SK-N-SH (cell line): ENCODE data around the gene GRB2. TPM values are rescaled to one million over a fixed set of nuclear protein-coding genes. Genes with fewer than 3 reads are reported as not detected.

Source experiments
- CTCF ChIA-PET: fragments of 300-600, 350-600 bp; formaldehyde crosslinking; extraction: SDS; loops from one replicate; lab custom pipeline; 2021; lab: Yijun Ruan, JAX
- POLR2A ChIA-PET: fragments of 350-600 bp; sonication (Branson Sonifier 250); formaldehyde crosslinking; extraction: SDS; loops from one replicate; lab custom pipeline; 2020; ENCODE audit warnings: antibody characterized with exemption, inconsistent platforms; lab: Yijun Ruan, JAX
- DNase-seq: peaks from one replicate; pipeline ENCODE4 v3.0.0; 2012
- H2AFZ ChIP-seq: fragments of 200-600 bp; sonication (generic); 2 replicates; pipeline ENCODE4 v1.8.1; 2016; ENCODE audit warnings: antibody characterized with exemption, mild to moderate bottlenecking, low read depth
- H3F3A ChIP-seq: fragments of 200-600 bp; sonication (generic); replicated peaks from 2 replicates; pipeline ENCODE3; 2016; ENCODE audit warnings: antibody characterized with exemption, mild to moderate bottlenecking; ENCODE audit not compliant: insufficient read depth
- H3K27ac ChIP-seq, 2 experiments: fragments of 200-500 bp in 1 of 2; fragments of 200-600 bp in 1 of 2; sonication (Bioruptor generic) in 1 of 2; sonication (generic), shearing (Covaris generic) in 1 of 2; 2 replicates each; pipeline versions ENCODE4 v1.5.1 to v1.6.1; 2014 to 2016; ENCODE audit warnings: low read depth in 2 of 2, inconsistent platforms in 1 of 2, low read length in 1 of 2, mild to moderate bottlenecking in 1 of 2, mixed read lengths in 1 of 2
- H3K27me3 ChIP-seq: fragments of 200-600 bp; sonication (generic), shearing (Covaris generic); 2 replicates; pipeline ENCODE4 v1.6.1; 2016; ENCODE audit warnings: mixed run types; ENCODE audit not compliant: insufficient read depth
- H3K36me3 ChIP-seq, 2 experiments: fragments of 200-500 bp in 1 of 2; fragments of 200-600 bp in 1 of 2; sonication (Bioruptor generic) in 1 of 2; sonication (generic) in 1 of 2; replicated peaks in 1 of 2; 2 replicates each; pipeline versions ENCODE3 to v1.5.1; 2014 to 2016; ENCODE audit warnings: low read length in 1 of 2, mild to moderate bottlenecking in 1 of 2; ENCODE audit not compliant: insufficient read depth in 2 of 2, control insufficient read depth in 1 of 2
- H3K4me1 ChIP-seq, 2 experiments: fragments of 200-500 bp in 1 of 2; fragments of 200-600 bp in 1 of 2; sonication (Bioruptor generic) in 1 of 2; sonication (generic), shearing (Covaris generic) in 1 of 2; 2 replicates each; pipeline versions ENCODE4 v1.5.1 to v1.6.1; 2014 to 2016; ENCODE audit warnings: low read depth in 1 of 2, low read length in 1 of 2, mixed run types in 1 of 2; ENCODE audit not compliant: insufficient read depth in 2 of 2, control insufficient read depth in 1 of 2
- H3K4me2 ChIP-seq: fragments of 200-600 bp; sonication (generic), shearing (Covaris generic); 2 replicates; pipeline ENCODE4 v1.6.1; 2017; ENCODE audit warnings: mixed run types
- H3K4me3 ChIP-seq, 2 experiments: fragments of 200-500 bp in 1 of 2; fragments of 200-600 bp in 1 of 2; sonication (Bioruptor generic) in 1 of 2; sonication (generic), shearing (Covaris generic) in 1 of 2; 2 replicates each; pipeline versions ENCODE4 v1.5.1 to v1.8.1; 2014 to 2016; ENCODE audit warnings: low read depth in 2 of 2, inconsistent platforms in 1 of 2, low read length in 1 of 2, mild to moderate bottlenecking in 1 of 2, mixed read lengths in 1 of 2, moderate library complexity in 1 of 2
- H3K79me2 ChIP-seq: fragments of 200-600 bp; sonication (generic); 2 replicates; pipeline ENCODE4 v1.8.1; 2017; ENCODE audit warnings: mild to moderate bottlenecking; ENCODE audit not compliant: insufficient read depth
- H3K9ac ChIP-seq: fragments of 200-600 bp; sonication (generic); 2 replicates; pipeline ENCODE4 v1.6.1; 2017; ENCODE audit warnings: mixed run types
- H3K9me2 ChIP-seq: fragments of 200-600 bp; sonication (generic); 2 replicates; pipeline ENCODE4 v1.6.1; 2017; ENCODE audit warnings: mixed run types
- H3K9me3 ChIP-seq: fragments of 200-600 bp; sonication (generic); 2 replicates; pipeline ENCODE4 v1.6.1; 2017; ENCODE audit warnings: mixed run types, mild to moderate bottlenecking, moderate library complexity
- H4K20me1 ChIP-seq: fragments of 200-600 bp; sonication (generic); 2 replicates; pipeline ENCODE4 v1.6.1; 2017; ENCODE audit warnings: mild to moderate bottlenecking, mixed run types; ENCODE audit not compliant: insufficient read depth
- CHD2 ChIP-seq: fragments of 150-350 bp; IDR thresholded peaks from 2 replicates; pipeline ENCODE4 v1.6.1; 2018; ENCODE audit warnings: low read length; ENCODE audit not compliant: partially characterized antibody
- EZH2phosphoT487 ChIP-seq: fragments of 200-600 bp; sonication (generic); IDR thresholded peaks from 2 replicates; pipeline ENCODE4 v1.6.1; 2017; ENCODE audit warnings: low read depth, mixed run types, mild to moderate bottlenecking, antibody characterized with exemption, moderate library complexity, borderline replicate concordance
- FOXJ3 ChIP-seq: sonication (generic); formaldehyde crosslinking; IDR thresholded peaks from 2 replicates; pipeline ENCODE4 v1.5.1; 2020; ENCODE audit warnings: mild to moderate bottlenecking, missing genetic modification reagents
- FOXM1 ChIP-seq: IDR thresholded peaks from 2 replicates; pipeline ENCODE4 v1.4.0; 2012; ENCODE audit warnings: low read depth, mild to moderate bottlenecking
- GABPA ChIP-seq: IDR thresholded peaks from 2 replicates; pipeline ENCODE4 v1.4.0; 2012; ENCODE audit warnings: low read depth, mild to moderate bottlenecking
- JUND ChIP-seq: IDR thresholded peaks from 2 replicates; pipeline ENCODE4 v1.4.0; 2012
- MEF2A ChIP-seq: IDR thresholded peaks from 2 replicates; pipeline ENCODE4 v1.4.0; 2012; ENCODE audit warnings: low read depth, borderline replicate concordance
- MXI1 ChIP-seq: IDR thresholded peaks from 2 replicates; pipeline ENCODE4 v1.6.1; 2012; ENCODE audit warnings: mild to moderate bottlenecking, low read depth, low read length, improper control_type of control experiment
- NFIC ChIP-seq: IDR thresholded peaks from 2 replicates; pipeline ENCODE4 v1.4.0; 2012; ENCODE audit warnings: borderline replicate concordance
- POLR2AphosphoS5 ChIP-seq: IDR thresholded peaks from 2 replicates; pipeline ENCODE4 v1.6.1; 2012; ENCODE audit warnings: low read depth, low read length
- SIN3A ChIP-seq: IDR thresholded peaks from 2 replicates; pipeline ENCODE4 v1.6.1; 2012; ENCODE audit warnings: low read depth, mild to moderate bottlenecking, low read length, moderate library complexity, borderline replicate concordance
- TAF1 ChIP-seq: IDR thresholded peaks from 2 replicates; pipeline ENCODE4 v1.6.1; 2012; ENCODE audit warnings: low read depth, mild to moderate bottlenecking, low read length, moderate library complexity, borderline replicate concordance
- ZBTB33 ChIP-seq: IDR thresholded peaks from 2 replicates; pipeline ENCODE4 v1.4.0; 2012; ENCODE audit warnings: low read depth, borderline replicate concordance
- WGBS: methylation state at CpG from one replicate; pipeline ENCODE4 v1.1.6; 2017; ENCODE audit warnings: low lambda C conversion rate; 5-methylcytosine and 5-hydroxymethylcytosine counted together
- polyA plus RNA-seq, 3 experiments: library from polyadenylated mRNA; depleted of rRNA; stranded (reverse); fragments of >200 nt; gene quantifications; 2 replicates each; pipeline ENCODE4 v1.2.3, GENCODE V29; 2012

Gene GRB2
- polyA plus RNA-seq, 1 of the 3 experiments (the other 2 are of a cell fraction) = 89.6 TPM

- Histone ChIP-seq H3F3A (peaks cover 6% of the 10 kb centered on the region), H4K20me1 (no peaks in the 10 kb centered on the region), H3K9me3 (no peaks in the 10 kb centered on the region), H3K4me1 (peaks cover 24 to 44% of the 10 kb centered on the region in 2 experiments; a peak in 3 of 4 replicates), H3K4me3 (peak overlapping the region; percentile 74 to 79), H3K79me2 (peaks cover 9% of the 10 kb centered on the region), H3K9me2 (no peaks in the 10 kb centered on the region), H3K9ac (peak overlapping the region; percentile 83), H3K36me3 (peaks cover 0 to 2% of the 10 kb centered on the region in 2 experiments), H2AFZ (peak overlapping the region; percentile 93; the same call in 1 of the 2 replicates), H3K27ac (peak overlapping the region; percentile 5 to 97; a peak in 3 of 4 replicates), H3K27me3 (no peaks in the 10 kb centered on the region), H3K4me2 (peak overlapping the region; percentile 100)
- CTCF ChIA-PET = interaction anchor here (1.0 to 6.8 kb wide), 38 partner anchors 11 to 408 kb away, joined by 3 to 102 read pairs (median 4); partner anchors contain the start of genes ATP5PD, GGA3, GRB2 and KCTD2
- no peak for TF ChIP-seq MXI1
- TF ChIP-seq MEF2A = no peak
- TF ChIP-seq JUND = no peak
- no peak; the same call in 1 of the 2 replicates for TF ChIP-seq FOXJ3 (CRISPR knock-in tag)
- no peak for TF ChIP-seq EZH2phosphoT487
- no peak for TF ChIP-seq ZBTB33
- TF ChIP-seq SIN3A = no peak
- TF ChIP-seq TAF1 = no peak
- no peak for TF ChIP-seq GABPA
- TF ChIP-seq FOXM1 = no peak
- no peak for TF ChIP-seq NFIC
- TF ChIP-seq CHD2 = no peak
- no peak for TF ChIP-seq POLR2AphosphoS5
- POLR2A ChIA-PET = interaction anchor here (0.7 to 5.3 kb wide), 10 partner anchors 10 to 140 kb away, joined by 3 to 67 read pairs (median 7); partner anchors contain the start of genes GGA3, GRB2, MRPS7 and SLC25A19
- DNase-seq = peak; percentile 78
- WGBS = 61% methylated on average over 23 of the region's 24 CpGs
Measured at GRCh38 chr17:75271955-75272847, 133.3 kb downstream of the GRB2 start.
